MCF 10A (cell line): ENCODE results near the gene TEX13A. TPM values are rescaled to one million over a fixed set of nuclear protein-coding genes. Genes with fewer than 3 reads are reported as not detected.

Experiments
- BruUV-seq: library from RNA; stranded (reverse); fragments of 400-500 nt; replicated peaks from 2 replicates; lab custom pipeline; 2021; lab: Mats Ljungman, UMichigan
- CTCF ChIA-PET: fragments of 300-600 bp; sonication (Branson Sonifier 250); formaldehyde crosslinking; extraction: SDS; loops from one replicate; lab custom pipeline; 2021; ENCODE audit warnings: antibody characterized with exemption, inconsistent platforms; lab: Yijun Ruan, JAX
- POLR2A ChIA-PET: fragments of 300-600, 350-650 bp; sonication (Branson Sonifier 250); formaldehyde crosslinking; extraction: SDS; loops from one replicate; lab custom pipeline; 2020; ENCODE audit warnings: antibody characterized with exemption, inconsistent platforms; lab: Yijun Ruan, JAX
- DNase-seq: peaks from one replicate; pipeline ENCODE4 v3.0.0-alpha.2; 2018; ENCODE audit not compliant: unreplicated experiment
- H3K27ac Mint-ChIP-seq: one replicate; pipeline ENCODE4 v1.8.0; 2022; ENCODE audit warnings: mild to moderate bottlenecking, low read depth, mixed read lengths; ENCODE audit not compliant: unreplicated experiment
- H3K27me3 Mint-ChIP-seq: one replicate; pipeline ENCODE4 v1.8.0; 2022; ENCODE audit warnings: mixed read lengths; ENCODE audit not compliant: insufficient read depth, unreplicated experiment
- H3K36me3 Mint-ChIP-seq: one replicate; pipeline ENCODE4 v1.8.0; 2022; ENCODE audit warnings: mild to moderate bottlenecking, moderate library complexity, mixed read lengths; ENCODE audit not compliant: insufficient read depth, unreplicated experiment
- H3K4me1 Mint-ChIP-seq: one replicate; pipeline ENCODE4 v1.8.0; 2022; ENCODE audit warnings: mixed read lengths; ENCODE audit not compliant: insufficient read depth, unreplicated experiment
- H3K4me3 Mint-ChIP-seq: one replicate; pipeline ENCODE4 v1.8.0; 2022; ENCODE audit warnings: mild to moderate bottlenecking, moderate library complexity, mixed read lengths; ENCODE audit not compliant: unreplicated experiment
- H3K9me3 Mint-ChIP-seq: one replicate; pipeline ENCODE4 v1.8.0; 2022; ENCODE audit warnings: mixed read lengths; ENCODE audit not compliant: unreplicated experiment
- intact Hi-C: fragments of 100-400 bp; cut with micrococcal nuclease; formaldehyde crosslinking; loops from 2 replicates; pipeline ENCODE4 v1.14.1; 2022
- total RNA-seq: library from RNA; stranded (reverse); gene quantifications from 2 replicates; pipeline ENCODE4 v1.2.3, GENCODE V29; 2022
- TF ChIP-seq, protein P1 (sequence below): fragments of 200-600 bp; IDR thresholded peaks from one replicate; pipeline ENCODE4 v1.8.0; 2022; ENCODE audit warnings: antibody characterized with exemption, mild to moderate bottlenecking; ENCODE audit not compliant: unreplicated experiment

TEX13A gene
- total RNA-seq, 1 experiment from 2014 or later = 0.30 TPM

DNA sequence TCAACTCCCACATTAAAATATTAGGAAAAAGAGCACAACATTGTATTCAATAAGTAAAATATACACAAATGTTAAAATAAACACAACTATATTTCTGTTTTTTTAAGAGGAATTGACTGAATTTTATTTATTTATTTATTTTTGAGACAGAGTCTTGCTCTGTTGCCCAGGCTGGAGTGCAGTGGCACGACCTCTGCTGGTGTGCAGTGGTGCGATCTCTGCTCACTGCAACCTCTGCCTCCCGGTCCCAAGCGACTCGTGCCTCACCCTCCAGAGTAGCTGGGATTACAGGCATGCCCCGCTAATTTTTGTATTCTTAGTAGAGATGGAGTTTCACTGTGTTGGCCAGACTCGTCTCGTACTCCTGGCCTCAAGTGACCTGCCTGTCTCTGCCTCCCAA lies 31.4 kb downstream of the TEX13A start:
- intact Hi-C loops = no loop called here
- no TSS peak for BruUV-seq
- H3K9me3 Mint-ChIP-seq = no peaks in the 10 kb centered on the region

DNA sequence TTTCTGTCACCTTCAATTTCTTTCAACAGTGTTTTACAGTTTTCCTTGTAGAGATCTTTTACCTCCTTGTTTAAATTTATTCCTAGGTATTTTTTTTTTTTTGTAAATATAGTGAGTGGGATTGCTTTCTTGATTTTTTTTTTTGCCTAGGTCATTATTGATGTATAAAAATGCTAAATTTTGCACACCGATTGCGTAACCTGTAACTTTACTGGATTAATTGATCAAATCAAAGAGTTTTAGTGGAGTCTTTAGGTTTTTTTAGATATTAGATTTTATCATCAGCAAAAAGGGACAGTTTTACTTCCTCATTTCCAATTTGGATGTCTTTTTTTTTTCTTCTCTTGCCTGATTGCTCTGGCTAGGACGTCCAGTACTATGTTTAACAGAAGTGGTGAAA lies 40.9 kb downstream of the TEX13A start:
- POLR2A ChIA-PET = no interaction called here
- Mint-ChIP-seq H3K27me3 (no peaks in the 10 kb centered on the region), H3K36me3 (no peaks in the 10 kb centered on the region), H3K9me3 (peaks cover 16% of the 10 kb centered on the region), H3K4me3 (no peak overlapping the region), H3K27ac (no peak overlapping the region), H3K4me1 (no peaks in the 10 kb centered on the region)
- no TSS peak for BruUV-seq
- CTCF ChIA-PET = no interaction called here
- no peak for DNase-seq
- TF ChIP-seq, protein P1, sequence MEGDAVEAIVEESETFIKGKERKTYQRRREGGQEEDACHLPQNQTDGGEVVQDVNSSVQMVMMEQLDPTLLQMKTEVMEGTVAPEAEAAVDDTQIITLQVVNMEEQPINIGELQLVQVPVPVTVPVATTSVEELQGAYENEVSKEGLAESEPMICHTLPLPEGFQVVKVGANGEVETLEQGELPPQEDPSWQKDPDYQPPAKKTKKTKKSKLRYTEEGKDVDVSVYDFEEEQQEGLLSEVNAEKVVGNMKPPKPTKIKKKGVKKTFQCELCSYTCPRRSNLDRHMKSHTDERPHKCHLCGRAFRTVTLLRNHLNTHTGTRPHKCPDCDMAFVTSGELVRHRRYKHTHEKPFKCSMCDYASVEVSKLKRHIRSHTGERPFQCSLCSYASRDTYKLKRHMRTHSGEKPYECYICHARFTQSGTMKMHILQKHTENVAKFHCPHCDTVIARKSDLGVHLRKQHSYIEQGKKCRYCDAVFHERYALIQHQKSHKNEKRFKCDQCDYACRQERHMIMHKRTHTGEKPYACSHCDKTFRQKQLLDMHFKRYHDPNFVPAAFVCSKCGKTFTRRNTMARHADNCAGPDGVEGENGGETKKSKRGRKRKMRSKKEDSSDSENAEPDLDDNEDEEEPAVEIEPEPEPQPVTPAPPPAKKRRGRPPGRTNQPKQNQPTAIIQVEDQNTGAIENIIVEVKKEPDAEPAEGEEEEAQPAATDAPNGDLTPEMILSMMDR = no peak
- intact Hi-C loops = no loop called here

More for the DNA sequence above, 31.4 kb downstream of the TEX13A start:
- H3K36me3 Mint-ChIP-seq = no peaks in the 10 kb centered on the region
- CTCF ChIA-PET = interaction anchor here (0.9 to 2.8 kb wide), 14 partner anchors 12 to 879 kb away, joined by 3 to 21 read pairs (median 5); partner anchors contain the start of gene IL1RAPL2
- peaks cover 34% of the 10 kb centered on the region for H3K27me3 Mint-ChIP-seq
- no peak for DNase-seq
- H3K27ac Mint-ChIP-seq = no peak overlapping the region
- no peaks in the 10 kb centered on the region for H3K4me1 Mint-ChIP-seq
- POLR2A ChIA-PET = no interaction called here
- TF ChIP-seq, protein P1 = no peak
- no peak overlapping the region for H3K4me3 Mint-ChIP-seq

DNA sequence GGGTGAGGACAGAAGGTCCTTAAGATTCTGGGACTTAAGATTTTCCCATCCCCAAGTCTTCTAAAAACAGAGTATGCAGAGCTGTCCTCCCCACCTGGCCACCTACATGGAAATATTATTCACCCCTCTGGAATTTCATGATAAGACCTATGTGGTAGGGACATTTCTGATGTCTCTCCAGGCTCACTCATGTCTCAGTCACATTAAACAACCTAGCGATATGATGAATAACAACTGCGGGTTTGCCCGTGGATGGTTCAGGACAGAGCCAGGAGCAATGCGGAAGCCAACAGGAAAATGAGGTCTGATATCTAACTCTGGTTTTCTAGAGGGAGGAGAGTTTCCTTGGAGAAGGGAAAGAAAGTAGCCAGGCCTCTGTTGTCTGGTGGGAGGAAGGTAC lies 47.4 kb downstream of the TEX13A start:
- no TSS peak for BruUV-seq
- Mint-ChIP-seq H3K4me3 (no peak overlapping the region), H3K9me3 (no peaks in the 10 kb centered on the region), H3K36me3 (no peaks in the 10 kb centered on the region), H3K27me3 (peaks cover 47% of the 10 kb centered on the region), H3K4me1 (no peaks in the 10 kb centered on the region), H3K27ac (no peak overlapping the region)
- ChIA-PET CTCF (interaction anchor here (0.6 to 3.2 kb wide), 3 partner anchors 17 to 828 kb away, joined by 3 to 20 read pairs (median 3); no protein-coding TSS in a partner anchor), POLR2A (no interaction called here)
- intact Hi-C loops = no loop called here
- TF ChIP-seq, protein P1 = no peak
- DNase-seq = no peak
